Stimulated activated CD8-positive, alpha-beta memory T cell treated with anti-CD3 and anti-CD28 coated beads, Interleukin-15, amount 100 ng/mL, for 48 hours (primary cell): ENCODE results near the gene KBTBD13.
A peak's percentile ranks its signal among the peaks of the same experiment; 100 is the strongest.
"Not testable (repeated sequence)": the region's sequence is repeated elsewhere in the genome, so short reads cannot be mapped to it uniquely, and the experiment has no call there.

Experiments
- DNase-seq, 2 donors: peaks; one replicate each; pipeline ENCODE4 v3.0.0-alpha.2; 2020; ENCODE audit warnings: low read depth in 2 of 2

Gene KBTBD13

GRCh38 chr15:65089206-65089824 lies 12.8 kb downstream of the KBTBD13 start:
- no peak for DNase-seq

- DNase-seq, result no peak
These were observed 15.6 kb downstream of the KBTBD13 start for GRCh38 chr15:65091946-65092770.

GRCh38 chr15:65092911-65093792 lies 16.6 kb downstream of the KBTBD13 start:
- DNase-seq, result no peak

GRCh38 chr15:65093793-65094170 lies 17.2 kb downstream of the KBTBD13 start:
- not testable (repeated sequence) for DNase-seq

GRCh38 chr15:65094294-65094995 lies 17.9 kb downstream of the KBTBD13 start:
- DNase-seq, result no peak

- no peak for DNase-seq
These were observed 18.6 kb downstream of the KBTBD13 start for GRCh38 chr15:65095011-65095746.

- DNase-seq, result no peak
These were observed 19.2 kb downstream of the KBTBD13 start for GRCh38 chr15:65095747-65096104.

- no peak for DNase-seq
These were observed 20.2 kb downstream of the KBTBD13 start for GRCh38 chr15:65096481-65097385.

GRCh38 chr15:65097651-65098263 lies 21.2 kb downstream of the KBTBD13 start:
- DNase-seq, result no peak

GRCh38 chr15:65099336-65099735 lies 22.8 kb downstream of the KBTBD13 start:
- DNase-seq, result no peak

GRCh38 chr15:65099801-65100200 lies 23.3 kb downstream of the KBTBD13 start:
- not testable (repeated sequence) for DNase-seq

- no peak for DNase-seq
These were observed 23.9 kb downstream of the KBTBD13 start for GRCh38 chr15:65100442-65100841.

- DNase-seq, result peak; percentile 15 to 19
These were observed 24.9 kb downstream of the KBTBD13 start for GRCh38 chr15:65101411-65101890.

GRCh38 chr15:65101891-65102708 lies 25.6 kb downstream of the KBTBD13 start:
- no peak for DNase-seq

- DNase-seq, result no peak
These were observed 26.4 kb downstream of the KBTBD13 start for GRCh38 chr15:65102912-65103311.

- DNase-seq, result no peak
These were observed 28.5 kb downstream of the KBTBD13 start for GRCh38 chr15:65105038-65105437.

- no peak for DNase-seq
These were observed 29.6 kb downstream of the KBTBD13 start for GRCh38 chr15:65106011-65106590.

- no peak for DNase-seq
These were observed 34.2 kb downstream of the KBTBD13 start for GRCh38 chr15:65110676-65111292.
